WTC11 (cell line): ENCODE measurements around the gene ETV3. TPM values are rescaled to one million over a fixed set of nuclear protein-coding genes. Genes with fewer than 3 reads are reported as not detected.
"Not testable (repeated sequence)": the region's sequence is repeated elsewhere in the genome, so short reads cannot be mapped to it uniquely, and the experiment has no call there.

Experiments used
- ATAC-seq: fragments of 200-7000 bp; cut with Tn5 transposase; 2 replicates; pipeline ENCODE4 v1.10.0; 2021; ENCODE audit warnings: mild to moderate bottlenecking, moderate library complexity
- CTCF ChIA-PET: fragments of 300-600 bp; sonication (Branson Sonifier 250); formaldehyde crosslinking; loops from one replicate; lab custom pipeline; 2021; ENCODE audit warnings: antibody characterized with exemption; lab: Charles Lee
- POLR2A ChIA-PET: fragments of 350-600 bp; sonication (Branson Sonifier 250); formaldehyde crosslinking; loops from one replicate; lab custom pipeline; 2021; ENCODE audit warnings: antibody characterized with exemption; lab: Charles Lee
- DNase-seq: peaks from one replicate; pipeline ENCODE4 v3.0.0; 2021; ENCODE audit warnings: low spot score
- H3K27ac Mint-ChIP-seq: 2 replicates; pipeline ENCODE4 v1.8.0; 2021; ENCODE audit warnings: mixed read lengths
- H3K27me3 Mint-ChIP-seq: 2 replicates; pipeline ENCODE4 v1.8.0; 2021; ENCODE audit warnings: low read depth, mild to moderate bottlenecking, moderate library complexity, mixed read lengths
- H3K36me3 Mint-ChIP-seq: 2 replicates; pipeline ENCODE4 v1.8.0; 2021; ENCODE audit warnings: mixed read lengths
- H3K4me1 Mint-ChIP-seq: 2 replicates; pipeline ENCODE4 v1.8.0; 2022; ENCODE audit warnings: mixed read lengths
- H3K4me3 Mint-ChIP-seq: 2 replicates; pipeline ENCODE4 v1.8.0; 2021; ENCODE audit warnings: mild to moderate bottlenecking, moderate library complexity, mixed read lengths
- H3K9me3 Mint-ChIP-seq: 2 replicates; pipeline ENCODE4 v1.8.0; 2021; ENCODE audit warnings: mixed read lengths
- AFF4 ChIP-seq: sonication (generic); formaldehyde crosslinking; IDR thresholded peaks from 2 replicates; pipeline ENCODE4 v1.8.1; 2023; ENCODE audit warnings: mild to moderate bottlenecking, missing genetic modification reagents, borderline replicate concordance
- ATF3 ChIP-seq: sonication (generic); formaldehyde crosslinking; conservative IDR thresholded peaks from 2 replicates; pipeline ENCODE4 v1.8.1; 2022; ENCODE audit warnings: mild to moderate bottlenecking, missing genetic modification reagents
- CDX4 ChIP-seq: fragments of 250-450 bp; sonication (Bioruptor Pico); IDR thresholded peaks from 2 replicates; pipeline ENCODE4 v1.9.0; 2021; ENCODE audit warnings: moderate library complexity, mild to moderate bottlenecking, inconsistent platforms, borderline replicate concordance
- CTCF ChIP-seq: fragments of 200-600 bp; IDR thresholded peaks from 2 replicates; pipeline ENCODE4 v1.8.0; 2022; ENCODE audit warnings: antibody characterized with exemption
- FOXK1 ChIP-seq: sonication (generic); formaldehyde crosslinking; IDR thresholded peaks from 2 replicates; pipeline ENCODE4 v1.8.0; 2022; ENCODE audit warnings: mild to moderate bottlenecking, moderate library complexity, missing genetic modification reagents
- FOXP1 ChIP-seq: sonication (generic); formaldehyde crosslinking; IDR thresholded peaks from 2 replicates; pipeline ENCODE4 v1.8.0; 2022; ENCODE audit warnings: missing genetic modification reagents, mild to moderate bottlenecking, moderate library complexity, borderline replicate concordance
- GTF2I ChIP-seq: fragments of 250-450 bp; sonication (Bioruptor Pico); conservative IDR thresholded peaks from 2 replicates; pipeline ENCODE4 v1.4.0; 2021; ENCODE audit warnings: mild to moderate bottlenecking
- JUN ChIP-seq: sonication (generic); formaldehyde crosslinking; IDR thresholded peaks from 2 replicates; pipeline ENCODE4 v1.8.0; 2023; ENCODE audit warnings: mild to moderate bottlenecking, missing genetic modification reagents
- NR3C1 ChIP-seq: sonication (generic); formaldehyde crosslinking; conservative IDR thresholded peaks from 2 replicates; pipeline ENCODE4 v1.8.1; 2023; ENCODE audit warnings: low read depth, mild to moderate bottlenecking, missing genetic modification reagents
- TP53 ChIP-seq: sonication (generic); formaldehyde crosslinking; IDR thresholded peaks from 2 replicates; pipeline ENCODE4 v1.8.1; 2023; ENCODE audit warnings: mild to moderate bottlenecking, missing genetic modification reagents
- ZMAT4 ChIP-seq: fragments of 250-450 bp; sonication (Bioruptor Pico); IDR thresholded peaks from 2 replicates; pipeline ENCODE4 v1.9.0; 2021; ENCODE audit warnings: mild to moderate bottlenecking
- ZNF138 ChIP-seq: sonication (generic); formaldehyde crosslinking; conservative IDR thresholded peaks from 2 replicates; pipeline ENCODE4 v1.8.1; 2022; ENCODE audit warnings: mild to moderate bottlenecking, moderate library complexity, missing genetic modification reagents
- ZNF396 ChIP-seq: fragments of 250-450 bp; sonication (Bioruptor Pico); IDR thresholded peaks from 2 replicates; pipeline ENCODE4 v1.8.0; 2021; ENCODE audit warnings: mild to moderate bottlenecking, moderate library complexity, borderline replicate concordance
- ZNF416 ChIP-seq: fragments of 250-450 bp; sonication (Bioruptor Pico); IDR thresholded peaks from 2 replicates; pipeline ENCODE4 v1.9.0; 2021; ENCODE audit warnings: mild to moderate bottlenecking, inconsistent platforms
- ZNF671 ChIP-seq: fragments of 250-450 bp; sonication (Bioruptor Pico); IDR thresholded peaks from 2 replicates; pipeline ENCODE4 v1.8.0; 2021; ENCODE audit warnings: mild to moderate bottlenecking
- total RNA-seq: library from RNA; stranded (reverse); gene quantifications from 3 replicates; pipeline ENCODE4 v1.2.3, GENCODE V29; 2021

Gene ETV3
- total RNA-seq, 1 experiment from 2014 or later, result 26.0 TPM

GRCh38 chr1:157101149-157101548 lies 37.0 kb downstream of the ETV3 start:
- no peak for ATAC-seq
- CTCF ChIA-PET, result interaction anchor here (0.5 to 4.1 kb wide), 3 partner anchors 11 to 394 kb away, joined by 3 to 26 read pairs (median 7); no protein-coding TSS in a partner anchor
- Mint-ChIP-seq H3K4me3 (no peak overlapping the region), H3K27me3 (peaks cover 4% of the 10 kb centered on the region), H3K27ac (no peak overlapping the region), H3K4me1 (peaks cover 20% of the 10 kb centered on the region), H3K9me3 (no peaks in the 10 kb centered on the region), H3K36me3 (no peaks in the 10 kb centered on the region)
- no peak for TF ChIP-seq NR3C1
- no peak for TF ChIP-seq GTF2I (CRISPR knock-in tag)
- TF ChIP-seq ZNF396, result no peak
- TF ChIP-seq ZMAT4 (CRISPR knock-in tag), result no peak
- TF ChIP-seq TP53 (CRISPR knock-in tag), result no peak
- TF ChIP-seq JUN (CRISPR knock-in tag), result no peak
- no peak for TF ChIP-seq AFF4 (CRISPR knock-in tag)
- TF ChIP-seq CTCF, result no peak
- POLR2A ChIA-PET, result interaction anchor here (1.6 kb wide), 1 partner anchor 13 kb away, joined by 7 read pairs; no protein-coding TSS in a partner anchor
- no peak for DNase-seq

- no peak within 1 kb of the TSS for H3K4me3 Mint-ChIP-seq
- TF ChIP-seq FOXK1 (CRISPR knock-in tag) (no peak), ZNF671 (CRISPR knock-in tag) (no peak), CDX4 (no peak), ZNF138 (CRISPR knock-in tag) (no peak), FOXP1 (CRISPR knock-in tag) (no peak), ATF3 (CRISPR knock-in tag) (no peak), ZNF416 (CRISPR knock-in tag) (no peak)
- no peaks in the 10 kb centered on the region for H3K36me3 Mint-ChIP-seq
- H3K9me3 Mint-ChIP-seq, result no peaks in the 10 kb centered on the region
- DNase-seq (no peak), ATAC-seq (peak; percentile 65; the same call in 1 of the 2 replicates)
- ChIA-PET CTCF (interaction anchor here (0.7 to 4.1 kb wide), 3 partner anchors 9 to 56 kb away, joined by 3 to 26 read pairs (median 16); no protein-coding TSS in a partner anchor), POLR2A (no interaction called here)
- H3K27me3 Mint-ChIP-seq, result no peaks in the 10 kb centered on the region; the same call in 1 of the 2 replicates
- H3K4me1 Mint-ChIP-seq, result peaks cover 7% of the 10 kb centered on the region
- no peak within 1 kb of the TSS; the same call in 1 of the 2 replicates for H3K27ac Mint-ChIP-seq
These were observed 38.6 kb downstream of the ETV3 start, which contains the start of gene ETV3L for GRCh38 chr1:157099633-157100009. ETV3L (minus strand) TSS chr1:157099808; CDS start chr1:157099523, 285 bp downstream.

- H3K27me3 Mint-ChIP-seq, DNase-seq, H3K27ac Mint-ChIP-seq, H3K9me3 Mint-ChIP-seq, H3K36me3 Mint-ChIP-seq, H3K4me1 Mint-ChIP-seq, H3K4me3 Mint-ChIP-seq: not testable (repeated sequence)
- ChIA-PET CTCF (interaction anchor here (0.7 to 4.1 kb wide), 3 partner anchors 9 to 57 kb away, joined by 3 to 26 read pairs (median 16); no protein-coding TSS in a partner anchor), POLR2A (interaction anchor here (0.6 kb wide), 1 partner anchor 141 kb away, joined by 3 read pairs; no protein-coding TSS in a partner anchor)
- ATAC-seq, result peak; percentile 25; the same call in 1 of the 2 replicates
These were observed 39.1 kb downstream of the ETV3 start for GRCh38 chr1:157098987-157099632.
